ENCODE measurements around the gene ACVR1.

DNA sequence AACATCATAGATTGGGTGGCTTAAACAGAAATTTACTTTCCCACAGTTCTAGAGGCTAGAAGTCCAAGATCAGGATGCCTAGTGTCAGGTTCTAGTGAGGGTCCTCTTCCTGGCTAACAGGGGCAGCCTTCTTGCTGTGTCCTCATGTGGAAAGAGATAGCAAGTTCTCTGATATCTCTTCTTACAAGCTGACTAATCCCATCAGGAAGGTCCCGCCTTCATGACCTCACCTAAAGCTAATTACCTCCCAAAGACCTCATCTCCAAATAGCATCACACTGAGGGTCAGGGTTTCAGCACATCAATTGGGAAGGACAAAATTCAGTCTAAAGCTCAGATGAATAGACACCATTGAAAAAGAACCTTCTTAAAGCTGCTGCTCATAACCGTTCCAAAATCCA lies 22.9 kb downstream of the ACVR1 start:
- TF ChIP-seq, protein P1, sequence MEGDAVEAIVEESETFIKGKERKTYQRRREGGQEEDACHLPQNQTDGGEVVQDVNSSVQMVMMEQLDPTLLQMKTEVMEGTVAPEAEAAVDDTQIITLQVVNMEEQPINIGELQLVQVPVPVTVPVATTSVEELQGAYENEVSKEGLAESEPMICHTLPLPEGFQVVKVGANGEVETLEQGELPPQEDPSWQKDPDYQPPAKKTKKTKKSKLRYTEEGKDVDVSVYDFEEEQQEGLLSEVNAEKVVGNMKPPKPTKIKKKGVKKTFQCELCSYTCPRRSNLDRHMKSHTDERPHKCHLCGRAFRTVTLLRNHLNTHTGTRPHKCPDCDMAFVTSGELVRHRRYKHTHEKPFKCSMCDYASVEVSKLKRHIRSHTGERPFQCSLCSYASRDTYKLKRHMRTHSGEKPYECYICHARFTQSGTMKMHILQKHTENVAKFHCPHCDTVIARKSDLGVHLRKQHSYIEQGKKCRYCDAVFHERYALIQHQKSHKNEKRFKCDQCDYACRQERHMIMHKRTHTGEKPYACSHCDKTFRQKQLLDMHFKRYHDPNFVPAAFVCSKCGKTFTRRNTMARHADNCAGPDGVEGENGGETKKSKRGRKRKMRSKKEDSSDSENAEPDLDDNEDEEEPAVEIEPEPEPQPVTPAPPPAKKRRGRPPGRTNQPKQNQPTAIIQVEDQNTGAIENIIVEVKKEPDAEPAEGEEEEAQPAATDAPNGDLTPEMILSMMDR (IDR thresholded peaks at IDR 0.05), result no peak
- TF ChIP-seq JUND (IDR thresholded peaks at IDR 0.05) (no peak), GABPA (IDR thresholded peaks at IDR 0.05; ENCODE audit: low read depth) (no peak), EP300 (IDR thresholded peaks at IDR 0.05; ENCODE audit: borderline replicate concordance in 1 of 2, low read depth in 1 of 2, low read length in 1 of 2) (no peak), SIN3A (IDR thresholded peaks at IDR 0.05; ENCODE audit: borderline replicate concordance, low read depth, low read length) (no peak), RFX5 (IDR thresholded peaks at IDR 0.05; ENCODE audit: low read length) (no peak)

All from SK-N-SH (cell line).